ENCODE results near the gene MRC2.
A peak's percentile ranks its signal among the peaks of the same experiment; 100 is the strongest.

MRC2 gene

GRCh38 chr17:62701706-62702085, 74.2 kb downstream of the MRC2 start:
- no peak overlapping the region for H3K4me3 ChIP-seq (ENCODE audit: control insufficient read depth, low read depth, low read length)
- no peak for DNase-seq (ENCODE audit: low read depth)
- TF ChIP-seq CTCF (conservative IDR thresholded peaks at IDR 0.05; ENCODE audit: control insufficient read depth, insufficient read depth, low read depth, low read length), result no peak

- TF ChIP-seq CTCF (conservative IDR thresholded peaks at IDR 0.05; ENCODE audit: control insufficient read depth, insufficient read depth, low read depth, low read length), result no peak
- H3K4me3 ChIP-seq (ENCODE audit: control insufficient read depth, low read depth, low read length), result no peak overlapping the region
- no peak for DNase-seq (ENCODE audit: low read depth)
These were observed 75.3 kb downstream of the MRC2 start for GRCh38 chr17:62702746-62703260.

GRCh38 chr17:62703261-62703775, 75.8 kb downstream of the MRC2 start:
- DNase-seq (ENCODE audit: low read depth), result peak; percentile 56
- no peak for TF ChIP-seq CTCF (conservative IDR thresholded peaks at IDR 0.05; ENCODE audit: control insufficient read depth, insufficient read depth, low read depth, low read length)
- peak overlapping the region; percentile 36 for H3K4me3 ChIP-seq (ENCODE audit: control insufficient read depth, low read depth, low read length)

GRCh38 chr17:62703776-62704380, 76.4 kb downstream of the MRC2 start:
- peak; percentile 51 for DNase-seq (ENCODE audit: low read depth)
- peak overlapping the region; percentile 62 for H3K4me3 ChIP-seq (ENCODE audit: control insufficient read depth, low read depth, low read length)

GRCh38 chr17:62704381-62704971, 77.0 kb downstream of the MRC2 start:
- DNase-seq (ENCODE audit: low read depth), result peak; percentile 64
- no peak for TF ChIP-seq CTCF (conservative IDR thresholded peaks at IDR 0.05; ENCODE audit: control insufficient read depth, insufficient read depth, low read depth, low read length)
- peak overlapping the region; percentile 62 for H3K4me3 ChIP-seq (ENCODE audit: control insufficient read depth, low read depth, low read length)

More at GRCh38 chr17:62703776-62704380, 76.4 kb downstream of the MRC2 start:
- TF ChIP-seq CTCF (conservative IDR thresholded peaks at IDR 0.05; ENCODE audit: control insufficient read depth, insufficient read depth, low read depth, low read length), result peak; percentile 49

GRCh38 chr17:62705156-62705777, 77.8 kb downstream of the MRC2 start:
- peak overlapping the region; percentile 62 for H3K4me3 ChIP-seq (ENCODE audit: control insufficient read depth, low read depth, low read length)
- peak; percentile 34 for DNase-seq (ENCODE audit: low read depth)
- no peak for TF ChIP-seq CTCF (conservative IDR thresholded peaks at IDR 0.05; ENCODE audit: control insufficient read depth, insufficient read depth, low read depth, low read length)

Data from fibroblast of mammary gland (primary cell).